Neural progenitor cell (in vitro differentiated cells): ENCODE results near the gene CD300E.
"Not testable (repeated sequence)": the region's sequence is repeated elsewhere in the genome, so short reads cannot be mapped to it uniquely, and the experiment has no call there.

ENCODE experiments used
- EZH2 ChIP-seq: fragments of 200-600 bp; sonication (generic); IDR thresholded peaks from 2 replicates; pipeline ENCODE4 v1.6.1; 2017; ENCODE audit warnings: antibody characterized with exemption, mild to moderate bottlenecking, moderate library complexity
- EZH2phosphoT487 ChIP-seq: fragments of 200-600 bp; sonication (generic); IDR thresholded peaks from 2 replicates; pipeline ENCODE4 v1.6.1; 2017; ENCODE audit warnings: antibody characterized with exemption
- TF ChIP-seq, protein P1 (sequence below): fragments of 200-600 bp; sonication (generic); IDR thresholded peaks from 2 replicates; pipeline ENCODE4 v1.5.1; 2017; ENCODE audit warnings: antibody characterized with exemption, mild to moderate bottlenecking

- TF ChIP-seq EZH2phosphoT487, EZH2: not testable (repeated sequence)
- TF ChIP-seq, protein P1, sequence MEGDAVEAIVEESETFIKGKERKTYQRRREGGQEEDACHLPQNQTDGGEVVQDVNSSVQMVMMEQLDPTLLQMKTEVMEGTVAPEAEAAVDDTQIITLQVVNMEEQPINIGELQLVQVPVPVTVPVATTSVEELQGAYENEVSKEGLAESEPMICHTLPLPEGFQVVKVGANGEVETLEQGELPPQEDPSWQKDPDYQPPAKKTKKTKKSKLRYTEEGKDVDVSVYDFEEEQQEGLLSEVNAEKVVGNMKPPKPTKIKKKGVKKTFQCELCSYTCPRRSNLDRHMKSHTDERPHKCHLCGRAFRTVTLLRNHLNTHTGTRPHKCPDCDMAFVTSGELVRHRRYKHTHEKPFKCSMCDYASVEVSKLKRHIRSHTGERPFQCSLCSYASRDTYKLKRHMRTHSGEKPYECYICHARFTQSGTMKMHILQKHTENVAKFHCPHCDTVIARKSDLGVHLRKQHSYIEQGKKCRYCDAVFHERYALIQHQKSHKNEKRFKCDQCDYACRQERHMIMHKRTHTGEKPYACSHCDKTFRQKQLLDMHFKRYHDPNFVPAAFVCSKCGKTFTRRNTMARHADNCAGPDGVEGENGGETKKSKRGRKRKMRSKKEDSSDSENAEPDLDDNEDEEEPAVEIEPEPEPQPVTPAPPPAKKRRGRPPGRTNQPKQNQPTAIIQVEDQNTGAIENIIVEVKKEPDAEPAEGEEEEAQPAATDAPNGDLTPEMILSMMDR: not testable (repeated sequence)
These were observed 49.9 kb downstream of the CD300E start for GRCh38 chr17:74573635-74574034.
